K562 treated with DMSO at 1 percent for 4 hours (cell line): ENCODE results near the gene KCNK1. TPM values are rescaled to one million over a fixed set of nuclear protein-coding genes. Genes with fewer than 3 reads are reported as not detected.

Experiments used
- total RNA-seq: library from RNA; unstranded; fragments of 300-600 nt; gene quantifications from 2 replicates; pipeline ENCODE4 v1.2.3, GENCODE V29; 2022; ENCODE audit not compliant: insufficient read depth

KCNK1 gene
- total RNA-seq: 3.0 and 5.3 TPM in 2 replicates

GRCh38 chr1:233613252-233614172, at the start of gene KCNK1:
KCNK1 (plus strand) TSS chr1:233614106; CDS start chr1:233614172, 66 bp downstream.

